ENCODE data around the gene EID2.

Gene EID2

GRCh38 chr19:39501340-39501739 is 38.6 kb downstream of the EID2 start:
- DNase-seq (ENCODE audit: low spot score) = no peak

GRCh38 chr19:39500543-39500942 is 39.4 kb downstream of the EID2 start:
- DNase-seq (ENCODE audit: low spot score) = no peak

DNA sequence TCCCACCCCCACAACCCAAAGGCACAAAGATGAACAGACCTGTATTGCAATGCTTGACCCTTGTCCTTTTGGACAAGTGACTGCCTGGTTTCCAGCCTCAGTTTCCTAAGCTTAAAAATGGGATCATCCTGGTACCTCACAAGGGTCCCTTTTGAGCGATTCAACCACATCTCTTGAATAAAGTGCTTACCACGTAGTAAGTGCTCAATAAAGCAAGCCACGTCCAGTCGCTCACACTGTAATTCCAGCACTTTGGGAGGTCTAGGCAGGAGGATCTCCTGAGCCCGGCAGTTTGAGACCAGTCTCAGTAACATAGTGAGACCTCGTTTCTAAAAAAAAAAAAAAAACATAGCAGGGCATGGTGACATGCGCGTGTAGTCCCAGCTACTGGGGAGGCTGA is 40.0 kb downstream of the EID2 start:
- no peak for DNase-seq (ENCODE audit: low spot score)

GRCh38 chr19:39498798-39499642 is 40.9 kb downstream of the EID2 start, which contains the start of gene DLL3:
DLL3 (plus strand) TSS chr19:39498947; CDS start chr19:39498975, 28 bp downstream.
- DNase-seq (ENCODE audit: low spot score) = no peak

DNA sequence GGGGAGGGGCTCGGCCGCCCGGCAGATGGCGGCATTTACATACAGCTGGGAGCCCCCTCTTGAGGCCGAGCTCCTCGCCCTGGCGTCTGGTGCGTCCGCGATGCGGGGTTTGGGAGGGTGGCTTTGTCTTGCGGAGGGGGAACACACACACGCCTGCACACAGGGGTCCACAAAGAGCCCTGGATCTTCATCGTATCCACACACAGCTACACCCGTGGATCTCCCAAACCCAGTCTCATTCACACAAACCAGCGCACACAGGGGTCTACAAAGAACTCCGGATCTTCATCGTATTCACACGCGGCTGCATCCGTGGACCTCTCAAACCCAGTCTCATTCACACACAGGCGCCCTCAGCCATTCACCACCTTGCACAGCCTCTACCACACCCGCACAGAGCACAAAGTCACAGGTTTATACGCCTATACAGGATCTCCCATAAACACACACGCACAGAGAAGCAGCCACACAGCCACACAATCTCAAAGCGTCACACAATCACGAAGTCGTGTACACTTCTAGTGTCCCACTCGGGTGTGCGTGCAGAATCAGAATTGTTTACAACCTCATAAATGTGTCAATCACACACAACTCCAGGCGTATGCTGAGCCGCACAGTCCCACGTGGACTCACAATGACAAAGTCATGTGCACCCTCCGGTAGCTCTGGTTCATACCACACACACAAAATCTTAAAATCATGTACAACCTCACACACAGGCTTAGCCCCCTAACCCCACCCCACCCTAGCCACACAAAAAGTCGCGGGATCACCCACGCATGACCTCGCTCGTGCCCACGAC is 41.8 kb downstream of the EID2 start:
- DNase-seq (ENCODE audit: low spot score) = peak; percentile 37

DNA sequence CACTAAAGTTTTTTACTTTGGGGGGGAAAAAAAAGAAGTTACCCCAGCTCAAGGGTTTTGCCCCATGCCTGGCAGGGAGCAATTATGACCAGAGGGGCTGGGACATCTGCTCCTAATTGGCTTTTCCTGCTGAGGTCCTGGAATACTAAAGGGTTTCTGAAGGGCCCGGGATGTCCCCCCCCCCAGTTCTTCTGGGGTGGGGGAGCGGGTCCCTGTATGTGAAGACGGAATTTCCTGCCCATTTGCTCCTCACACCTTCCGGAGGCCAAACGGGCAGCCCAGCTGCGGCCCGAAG is 42.3 kb downstream of the EID2 start:
- DNase-seq (ENCODE audit: low spot score) = no peak

- DNase-seq (ENCODE audit: low spot score) = no peak
Observed at GRCh38 chr19:39496063-39496462, 43.9 kb downstream of the EID2 start.

GRCh38 chr19:39494661-39495060 is 45.3 kb downstream of the EID2 start:
- DNase-seq (ENCODE audit: low spot score) = no peak

- DNase-seq (ENCODE audit: low spot score) = no peak
Observed at GRCh38 chr19:39492788-39493187, 47.2 kb downstream of the EID2 start.

DNA sequence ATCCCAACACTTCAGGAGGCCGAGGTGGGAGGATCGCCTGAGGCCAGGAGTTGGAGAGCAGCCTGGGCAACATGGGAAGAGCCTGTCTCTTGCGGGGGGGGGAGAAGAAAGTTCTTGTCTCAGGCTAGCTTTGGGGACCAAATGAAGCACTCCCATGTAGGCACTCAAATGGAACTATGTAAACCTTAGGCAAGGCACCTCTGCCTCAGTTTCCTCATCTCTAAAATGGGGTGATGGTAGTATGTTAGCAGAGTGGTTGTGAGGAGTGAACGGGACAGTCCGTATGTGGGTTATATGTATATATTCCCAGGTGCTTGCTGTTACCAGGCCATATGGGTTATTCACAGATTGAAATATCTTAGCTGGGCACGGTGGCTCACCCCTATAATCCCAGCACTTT is 47.7 kb downstream of the EID2 start:
- no peak for DNase-seq (ENCODE audit: low spot score)

DNA sequence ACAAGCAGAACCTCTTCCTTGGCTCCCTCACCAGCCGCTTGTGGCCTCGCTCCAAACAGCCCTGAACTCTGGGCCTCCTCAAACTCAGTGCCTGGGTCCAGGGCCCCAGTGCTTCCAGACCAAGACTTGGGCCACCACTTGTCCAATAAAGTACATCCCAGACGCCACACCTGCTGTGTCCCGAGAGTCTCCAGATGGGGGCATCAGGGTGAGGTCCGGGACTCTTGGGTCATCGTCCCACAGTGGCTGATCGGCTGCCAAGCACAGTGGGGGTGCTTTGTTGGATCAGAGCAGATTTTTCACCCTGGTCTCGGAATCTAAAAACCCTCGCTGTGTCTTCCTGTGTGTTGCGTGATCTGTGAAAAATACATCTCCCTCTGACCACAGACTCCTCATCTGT is 50.2 kb downstream of the EID2 start:
- no peak for DNase-seq (ENCODE audit: low spot score)

All from globus pallidus (tissue), 1 donor.